ENCODE measurements around the gene MLLT3.

GRCh38 chr9:20492772-20493171, 129.5 kb downstream of the MLLT3 start:
- TF ChIP-seq CTCF (IDR thresholded peaks at IDR 0.05), result no peak
- no peak for TF ChIP-seq POLR2A (IDR thresholded peaks at IDR 0.05)

All from body of pancreas (tissue), 4 donors.